DMS53 (cell line): ENCODE measurements around the gene MTNR1B.
A peak's percentile ranks its signal among the peaks of the same experiment; 100 is the strongest.

Experiments used
- DNase-seq: peaks from one replicate; lab custom pipeline; 2025; lab: John Stamatoyannopoulos, UW

Gene MTNR1B

DNA sequence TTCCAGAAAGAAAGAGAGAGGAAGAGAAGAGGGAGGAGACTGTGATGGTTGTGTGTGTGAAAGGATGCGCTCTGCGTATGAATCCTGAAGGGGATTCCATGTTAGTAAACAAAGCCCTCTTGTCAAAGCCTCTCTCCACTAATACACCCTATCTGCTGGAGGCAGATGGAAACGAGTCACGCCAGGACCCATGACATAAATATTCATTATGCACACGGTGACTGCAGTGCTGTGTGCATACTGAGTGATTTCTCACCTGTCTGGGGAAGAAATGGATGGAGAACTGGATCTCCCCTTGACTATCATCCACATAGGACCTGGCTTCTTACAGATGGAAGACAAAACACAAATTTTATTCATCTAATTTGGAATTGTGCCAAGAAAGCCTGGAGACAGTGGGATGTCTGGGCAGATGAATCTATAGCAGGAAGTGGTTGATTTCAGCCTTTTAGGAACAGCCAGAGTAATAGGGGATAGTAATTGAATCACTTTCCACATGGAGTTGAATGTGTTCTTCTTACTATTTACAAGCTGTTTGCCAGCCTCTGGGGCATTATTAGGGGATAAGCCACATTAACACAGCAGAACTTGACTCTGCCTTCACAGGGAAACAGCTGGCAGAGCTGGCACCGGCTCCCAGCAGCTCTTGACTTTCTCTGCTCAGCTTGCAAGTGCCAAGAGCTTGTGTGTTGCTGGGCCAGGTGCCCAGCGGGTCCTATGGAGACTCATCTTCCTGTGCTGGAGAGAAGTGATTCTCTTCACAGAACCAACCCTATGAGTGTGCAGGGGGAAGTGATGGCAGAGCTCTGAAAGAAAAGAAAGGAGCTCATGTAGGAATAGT, 9.0 kb downstream of the MTNR1B start:
- DNase-seq: peak; percentile 86

DNA sequence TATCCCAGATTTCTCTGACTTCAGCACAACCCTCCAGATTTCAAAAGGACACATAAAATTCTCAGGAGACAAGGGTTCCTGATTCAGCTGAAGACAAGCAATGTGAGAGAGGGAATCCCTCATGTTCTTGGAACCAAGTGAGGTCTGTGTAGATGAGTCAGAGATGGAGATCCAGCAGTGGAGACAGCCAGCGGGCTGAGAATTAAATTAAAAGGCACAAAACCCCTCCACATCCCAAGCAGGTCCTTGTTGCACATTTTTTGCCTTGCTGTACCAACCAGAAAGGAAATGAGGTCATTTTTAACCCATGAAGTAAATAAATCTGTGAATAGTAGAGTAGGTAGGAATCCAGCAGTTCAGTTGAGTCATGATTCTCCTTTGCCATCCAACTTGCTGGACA, 9.7 kb downstream of the MTNR1B start:
- peak; percentile 57 for DNase-seq

DNA sequence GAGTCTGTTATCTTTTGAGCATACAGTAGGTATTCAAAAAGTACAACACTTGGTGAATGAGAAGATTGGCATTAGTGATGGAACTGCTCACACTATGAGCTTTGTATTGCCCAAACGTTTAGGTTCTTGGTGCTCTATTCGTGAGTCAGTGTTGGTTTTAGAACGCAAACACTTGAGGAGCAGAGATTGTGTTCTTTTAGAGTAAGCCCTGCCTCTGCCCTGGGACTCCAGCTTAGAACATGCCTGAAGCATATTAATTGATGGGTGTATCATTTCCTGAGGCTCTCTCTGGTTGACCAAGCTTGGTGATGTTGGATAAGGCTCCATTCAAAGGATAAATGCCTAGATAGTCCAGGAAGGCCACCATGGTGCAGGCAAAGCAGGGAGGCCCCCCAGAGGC, 10.9 kb downstream of the MTNR1B start:
- DNase-seq: peak; percentile 65

DNA sequence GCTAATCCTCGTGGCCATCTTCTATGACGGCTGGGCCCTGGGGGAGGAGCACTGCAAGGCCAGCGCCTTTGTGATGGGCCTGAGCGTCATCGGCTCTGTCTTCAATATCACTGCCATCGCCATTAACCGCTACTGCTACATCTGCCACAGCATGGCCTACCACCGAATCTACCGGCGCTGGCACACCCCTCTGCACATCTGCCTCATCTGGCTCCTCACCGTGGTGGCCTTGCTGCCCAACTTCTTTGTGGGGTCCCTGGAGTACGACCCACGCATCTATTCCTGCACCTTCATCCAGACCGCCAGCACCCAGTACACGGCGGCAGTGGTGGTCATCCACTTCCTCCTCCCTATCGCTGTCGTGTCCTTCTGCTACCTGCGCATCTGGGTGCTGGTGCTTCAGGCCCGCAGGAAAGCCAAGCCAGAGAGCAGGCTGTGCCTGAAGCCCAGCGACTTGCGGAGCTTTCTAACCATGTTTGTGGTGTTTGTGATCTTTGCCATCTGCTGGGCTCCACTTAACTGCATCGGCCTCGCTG, 12.1 kb downstream of the MTNR1B start:
- no peak for DNase-seq

DNA sequence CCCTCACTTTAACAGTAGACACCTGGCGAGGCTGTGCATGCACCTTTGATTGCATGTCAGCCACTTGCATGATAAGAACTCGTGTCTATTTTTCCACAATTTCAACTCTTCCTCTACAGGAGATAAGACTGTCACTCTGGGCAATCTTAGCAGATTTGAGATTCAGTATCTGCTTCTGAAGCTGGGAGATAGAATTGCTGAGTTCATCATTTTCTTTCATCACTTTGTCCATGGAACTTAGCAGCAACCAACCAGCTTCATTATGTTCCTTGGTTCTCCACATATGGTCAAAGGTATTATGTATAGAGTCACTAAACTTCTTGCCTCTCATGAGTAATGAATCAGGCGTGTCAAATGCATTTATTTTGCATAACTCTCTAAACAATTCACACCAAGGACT, 17.1 kb downstream of the MTNR1B start:
- no peak for DNase-seq

DNA sequence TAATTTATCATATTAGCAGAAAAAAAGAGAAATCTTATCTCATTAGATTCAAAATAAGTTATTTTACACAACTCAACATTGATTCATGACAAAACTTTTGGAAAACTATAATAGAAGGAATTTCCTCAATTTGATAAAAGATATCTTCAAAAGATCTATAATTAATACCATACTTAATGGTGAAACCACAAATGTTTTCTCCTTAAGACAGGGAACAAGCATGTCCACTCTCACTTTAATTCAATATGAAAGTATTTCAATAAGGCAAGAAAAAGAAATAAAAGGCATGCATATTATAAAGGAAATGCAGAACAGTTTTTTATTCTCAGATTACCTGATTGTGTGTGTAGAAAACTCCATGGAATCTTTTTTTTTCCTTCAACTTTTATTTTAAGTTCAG, 23.6 kb downstream of the MTNR1B start:
- no peak for DNase-seq

DNA sequence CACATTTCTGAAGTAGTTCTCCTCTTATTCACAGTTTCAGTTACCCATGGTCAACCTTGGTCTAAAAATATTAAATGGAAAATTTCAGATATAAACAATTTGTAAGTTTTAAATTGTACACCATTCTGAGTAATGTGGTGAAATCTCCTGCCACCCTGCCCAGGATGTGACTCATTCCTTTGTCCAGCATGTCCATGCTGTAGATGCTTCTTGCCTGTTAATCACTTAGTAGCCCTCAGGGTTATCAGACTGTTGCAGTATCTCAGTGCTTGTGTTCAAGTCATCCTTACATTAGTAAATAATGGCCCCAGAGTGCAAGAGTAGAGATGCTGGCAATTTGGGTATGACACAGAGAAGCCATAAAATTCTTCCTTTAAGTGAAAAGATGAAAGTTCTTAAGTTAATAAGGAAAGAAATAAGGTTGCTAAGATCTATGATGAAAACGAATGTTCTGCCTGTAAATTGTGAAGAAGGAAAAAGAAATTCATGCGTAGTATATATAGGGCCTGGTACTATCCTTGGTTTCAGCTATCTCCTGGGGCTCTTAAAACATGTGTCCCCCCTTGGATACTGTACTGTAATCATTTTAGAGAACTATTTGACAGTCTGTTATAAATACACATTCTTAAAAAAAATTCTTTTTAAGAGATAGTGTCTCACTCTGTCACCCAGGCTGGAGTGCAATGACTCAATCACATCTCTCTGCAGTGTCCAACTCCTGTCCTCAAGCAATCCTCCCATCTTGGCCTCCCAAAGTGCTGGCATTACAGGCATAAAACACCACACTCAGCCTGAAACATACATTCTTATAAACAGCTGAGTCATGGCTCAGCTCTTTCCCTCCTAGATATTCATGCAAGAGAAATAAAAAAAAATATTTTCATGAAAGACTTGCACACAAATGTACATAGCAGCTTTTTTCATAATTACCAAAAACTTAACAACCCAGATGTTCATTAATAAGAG, 31.3 kb downstream of the MTNR1B start:
- peak; percentile 87 for DNase-seq

DNA sequence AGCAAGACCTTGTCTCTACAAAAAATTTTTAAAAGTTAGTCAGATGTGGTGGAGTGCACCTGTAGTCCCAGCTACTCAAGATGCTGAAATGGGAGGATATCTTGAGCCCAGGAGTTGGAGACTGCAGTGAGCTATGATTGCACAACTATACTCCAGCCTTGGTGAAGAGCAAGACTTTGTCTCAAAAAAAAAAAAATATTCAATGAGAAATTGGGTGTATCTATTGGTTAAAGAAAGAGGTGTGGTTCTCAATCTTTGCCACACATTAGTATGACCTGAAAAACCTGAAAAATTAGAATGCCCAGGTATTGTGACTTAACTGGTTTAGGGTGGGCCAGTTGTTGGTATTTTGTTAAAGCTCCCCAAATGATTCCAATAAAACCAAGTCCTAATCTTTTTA, 32.4 kb downstream of the MTNR1B start:
- DNase-seq: no peak

DNA sequence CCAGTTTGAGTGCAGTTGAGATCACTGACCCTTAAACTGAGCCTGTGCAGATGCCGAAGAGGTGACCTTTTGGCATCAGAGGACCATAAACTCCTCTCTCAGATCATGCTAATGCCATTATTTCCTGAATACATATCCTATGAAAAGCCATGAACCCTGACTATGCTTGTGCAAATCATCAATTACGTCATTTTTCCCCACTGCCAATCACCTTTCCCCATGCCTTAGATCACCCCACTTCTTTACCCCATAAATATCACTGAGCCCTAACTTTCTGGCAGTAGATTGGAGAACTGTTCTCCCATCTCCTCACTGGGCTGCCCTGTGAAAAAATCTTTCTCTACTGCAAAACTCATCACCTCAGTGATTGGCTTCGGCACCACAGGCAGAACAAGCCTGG, 32.9 kb downstream of the MTNR1B start:
- DNase-seq: no peak

DNA sequence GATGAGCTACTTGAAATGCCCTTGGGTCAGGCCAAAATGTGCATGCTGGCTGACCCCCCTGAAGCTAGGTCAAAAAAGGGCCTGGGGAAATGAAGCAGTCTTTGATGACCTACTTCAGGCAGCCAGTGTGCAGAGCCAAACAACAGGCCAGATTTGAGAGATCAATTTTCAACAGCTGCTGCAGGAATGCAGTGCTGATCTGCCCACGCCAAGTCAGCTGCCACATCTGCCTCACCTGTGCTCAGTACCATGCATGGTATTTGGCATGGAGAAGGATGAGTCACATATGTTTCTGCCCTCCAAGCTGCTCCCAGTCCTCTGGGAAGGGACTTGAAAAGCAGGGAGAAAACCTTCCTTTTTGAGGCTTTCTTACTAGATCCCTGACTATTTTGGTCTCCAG, 35.8 kb downstream of the MTNR1B start:
- DNase-seq: peak; percentile 90

DNA sequence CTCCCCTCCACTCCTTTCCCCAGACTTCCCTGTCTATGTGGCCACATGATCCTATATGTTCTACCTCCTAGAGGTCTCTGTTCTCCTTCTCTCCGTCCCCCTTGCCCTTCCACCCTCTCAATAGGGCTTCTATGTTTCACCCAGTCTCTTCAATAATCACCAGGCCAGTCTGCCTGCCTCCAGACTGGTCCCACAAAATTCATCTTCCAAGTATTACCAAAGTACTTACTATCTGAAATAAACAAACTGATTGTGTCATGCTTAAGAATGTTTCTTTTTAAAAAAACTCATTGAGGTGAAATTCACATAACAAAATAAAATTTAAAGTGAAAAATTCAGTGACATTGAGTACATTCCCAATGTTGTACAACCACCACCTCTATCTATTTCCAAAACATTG, 44.2 kb downstream of the MTNR1B start:
- DNase-seq: no peak

DNA sequence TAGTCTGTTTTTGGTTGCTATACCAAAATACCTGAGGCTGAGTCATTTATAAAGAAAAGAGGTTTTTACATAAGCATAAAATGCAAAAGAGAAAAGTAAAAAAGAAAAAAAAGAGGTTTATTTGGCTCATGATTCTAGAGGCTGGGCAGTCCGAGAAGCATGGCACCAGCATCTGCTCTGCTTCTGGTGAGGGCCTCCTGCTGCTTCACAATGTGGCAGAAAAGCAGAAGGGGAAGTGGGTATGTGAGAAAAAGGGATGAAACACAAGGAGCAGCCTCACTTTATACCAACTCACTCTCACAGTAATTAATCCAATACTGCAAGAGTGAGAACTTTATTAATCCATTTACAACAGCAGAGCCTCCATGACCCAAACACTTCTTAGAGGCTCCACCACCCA, 47.1 kb downstream of the MTNR1B start:
- DNase-seq: no peak

DNA sequence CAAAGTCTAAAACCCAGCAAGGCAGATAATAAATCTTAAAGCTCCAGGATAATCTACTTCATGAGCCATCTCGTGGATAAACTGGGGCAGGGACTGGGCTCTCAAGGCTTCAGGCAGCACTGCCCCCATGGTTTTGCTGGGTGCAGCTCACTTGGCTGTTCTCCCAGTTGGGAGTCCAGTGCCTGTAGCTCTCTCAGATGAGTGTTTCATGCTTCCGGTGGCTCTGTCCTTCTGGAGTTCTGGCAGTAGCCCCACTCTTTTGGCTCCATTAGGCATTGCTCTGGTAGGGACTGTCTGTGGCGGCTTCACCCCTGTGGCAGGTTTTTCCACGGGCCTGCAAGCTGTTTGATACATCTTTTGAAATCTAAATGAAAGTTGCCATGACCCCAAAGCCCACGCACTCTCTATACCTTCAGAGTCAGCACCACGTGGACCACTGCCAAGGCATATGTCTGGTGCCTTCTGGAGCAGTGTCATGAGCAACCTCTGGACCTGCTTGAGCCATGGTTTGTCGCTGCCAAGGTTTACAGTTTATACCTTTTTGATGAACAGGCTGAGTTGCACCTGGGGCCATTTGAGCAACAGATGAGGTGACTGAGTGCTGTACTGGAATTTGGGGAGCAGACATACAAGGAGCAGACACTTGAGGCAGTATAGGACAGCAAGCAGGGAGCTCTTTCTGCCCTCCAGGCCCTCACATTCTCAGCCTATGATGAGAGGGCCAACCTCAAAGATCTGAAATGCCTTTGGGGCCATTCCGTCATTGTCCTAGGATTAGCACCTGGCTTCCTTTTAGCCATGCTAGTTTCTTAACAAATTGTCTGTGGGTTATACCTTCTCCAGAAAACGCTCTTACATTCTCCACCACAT, 48.6 kb downstream of the MTNR1B start:
- no peak for DNase-seq

DNA sequence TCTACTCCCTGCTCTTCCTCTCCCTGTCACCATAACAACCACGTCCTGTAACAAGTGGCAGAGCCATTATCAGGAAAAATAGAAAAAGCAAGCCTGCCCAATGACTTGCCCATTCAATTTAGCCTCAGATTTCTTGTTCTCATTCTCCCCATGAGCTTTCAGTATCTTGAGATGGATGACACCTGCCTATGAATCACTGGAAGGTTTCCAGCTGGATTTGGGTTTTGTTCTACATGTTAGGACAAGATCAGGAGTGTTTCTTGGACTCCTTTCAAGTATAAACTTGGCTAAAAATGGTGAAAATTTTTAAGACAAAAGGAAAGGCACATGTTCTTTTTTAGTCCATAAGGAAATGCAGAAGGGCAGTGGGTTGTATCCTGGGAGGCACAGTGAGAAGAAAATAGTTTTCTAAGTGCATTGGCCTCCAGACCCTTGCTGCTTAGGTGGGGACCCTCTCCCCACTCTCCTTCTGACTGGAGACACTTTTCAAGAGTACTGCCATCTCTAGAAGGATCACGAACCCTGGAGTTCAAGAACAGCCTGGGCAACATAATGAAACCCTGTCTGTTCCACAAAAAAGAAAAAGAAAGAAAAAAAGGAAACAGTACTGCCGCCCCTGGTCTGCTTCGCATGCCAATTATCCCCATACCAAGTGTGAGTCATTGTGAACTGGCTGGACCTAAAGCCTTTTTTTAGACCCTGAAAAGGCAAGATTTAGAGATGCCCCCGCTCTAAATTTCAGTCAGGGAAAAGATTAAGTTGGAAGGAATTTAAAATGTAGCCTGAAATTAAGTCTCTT, 51.0 kb downstream of the MTNR1B start:
- DNase-seq: no peak

DNA sequence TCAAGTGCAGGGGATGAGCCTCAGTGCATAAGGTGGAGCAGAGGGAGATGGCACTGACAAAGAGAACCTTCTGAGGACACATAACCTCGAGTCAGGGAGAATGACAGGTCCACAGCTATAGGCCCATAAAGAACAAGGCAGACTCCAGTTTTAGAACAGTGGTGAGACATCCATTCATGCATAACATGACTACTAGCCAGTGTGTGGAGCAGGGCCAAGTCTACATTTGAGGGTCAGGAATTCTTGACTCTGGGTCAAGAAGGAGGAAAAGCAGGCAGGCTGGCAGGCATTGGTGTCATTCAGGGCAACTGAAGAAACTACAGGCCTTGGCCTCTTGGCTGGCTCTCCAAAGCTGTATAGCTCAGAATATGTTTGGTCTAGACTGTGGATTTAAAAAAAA, 54.9 kb downstream of the MTNR1B start:
- no peak for DNase-seq

DNA sequence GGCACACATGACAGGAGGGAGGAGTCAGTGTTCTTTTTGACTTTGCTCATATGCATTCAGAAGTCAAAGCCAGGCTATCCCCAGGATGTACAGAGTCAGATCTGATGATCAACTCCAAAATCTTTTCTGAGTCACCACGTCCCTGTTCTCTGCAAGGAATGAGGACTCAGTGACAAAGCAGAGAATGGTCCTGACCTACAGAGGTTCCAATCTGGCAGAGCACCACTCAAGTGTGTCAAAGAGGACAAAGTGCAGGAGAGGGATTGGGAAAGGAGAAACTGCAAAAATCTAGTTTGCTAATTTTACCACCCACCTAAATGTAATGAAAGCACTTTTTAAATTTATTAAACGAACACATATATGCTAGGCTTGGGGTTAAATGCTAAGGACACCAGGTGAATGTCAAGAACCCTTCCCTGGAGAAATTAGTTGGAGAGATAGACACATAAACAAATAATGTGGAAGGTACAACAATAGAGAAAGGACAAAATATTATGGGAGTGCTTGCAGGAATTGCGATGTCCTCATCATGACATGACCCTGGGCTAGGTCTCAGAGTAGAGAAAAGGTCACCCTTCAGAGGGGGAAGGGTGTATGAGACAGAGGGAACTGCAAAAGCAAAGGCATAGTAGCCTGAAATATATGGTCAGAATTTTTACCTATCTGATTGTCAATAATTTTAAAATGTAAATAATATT, 56.3 kb downstream of the MTNR1B start:
- DNase-seq: no peak

DNA sequence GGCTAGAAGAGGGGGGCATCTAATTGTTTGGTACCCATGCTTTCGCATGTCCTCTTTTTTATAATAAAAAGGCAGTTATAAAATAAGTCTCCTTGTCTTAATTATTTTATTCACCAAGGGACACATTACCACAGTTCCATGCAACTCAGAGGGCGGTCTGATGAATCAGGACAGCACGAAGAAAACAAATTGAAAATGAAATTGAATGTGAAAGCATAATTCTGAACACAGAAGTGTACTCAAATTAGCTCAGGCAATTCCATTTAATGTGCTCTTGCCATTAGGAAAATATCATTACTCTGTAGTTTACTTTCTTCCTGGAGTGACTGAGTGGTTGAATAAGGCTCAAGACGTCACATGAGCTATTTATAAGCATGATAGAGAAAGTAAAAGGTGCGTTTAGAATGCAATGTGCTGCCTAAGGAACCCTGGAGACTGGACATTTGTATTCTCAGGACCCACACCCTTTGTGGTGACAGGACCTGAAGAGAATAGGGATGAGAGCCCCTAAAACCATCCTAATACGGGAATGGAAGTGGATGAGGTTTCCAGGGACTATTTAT, 59.6 kb downstream of the MTNR1B start:
- DNase-seq: no peak

DNA sequence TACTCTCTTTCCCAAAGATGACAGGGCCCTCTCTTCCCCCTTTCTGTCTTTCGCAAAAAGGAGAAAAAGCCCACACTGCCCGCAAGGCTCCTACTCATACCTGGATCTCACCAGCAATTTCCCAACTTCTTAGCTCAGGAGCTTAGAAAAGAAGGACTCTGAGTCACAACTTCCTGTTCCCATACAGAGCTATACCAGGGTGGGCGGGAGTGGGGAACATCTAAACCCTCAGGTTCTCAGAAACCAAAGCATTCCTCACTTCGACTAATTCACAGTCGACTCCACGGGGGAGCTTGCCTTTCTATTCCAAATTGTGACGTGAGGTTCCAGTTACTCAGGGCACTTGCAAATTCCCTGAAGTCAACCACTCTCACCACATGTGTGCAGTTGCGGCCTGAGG, 61.9 kb downstream of the MTNR1B start:
- no peak for DNase-seq
